HepG2 (cell line): ENCODE results near the gene TGFBI. TPM values are rescaled to one million over a fixed set of nuclear protein-coding genes. Genes with fewer than 3 reads are reported as not detected.

ENCODE experiments used
- IRX3 ChIP-seq: sonication (generic); formaldehyde crosslinking; IDR thresholded peaks from 2 replicates; pipeline ENCODE4 v1.8.1; 2023; ENCODE audit warnings: mild to moderate bottlenecking, low read depth, missing genetic modification reagents, borderline replicate concordance
- JUND ChIP-seq: sonication (generic); formaldehyde crosslinking; IDR thresholded peaks from 2 replicates; pipeline ENCODE4 v1.8.0; 2022; ENCODE audit warnings: mild to moderate bottlenecking, missing genetic modification reagents
- NR2F2 ChIP-seq: IDR thresholded peaks from 2 replicates; pipeline ENCODE4 v1.6.1; 2012; ENCODE audit warnings: low read depth, inconsistent platforms, borderline replicate concordance
- NR2F6 ChIP-seq, 2 experiments: IDR thresholded peaks; 2 replicates each; pipeline ENCODE4 v1.6.1; 2016; ENCODE audit warnings: antibody characterized with exemption in 1 of 2, mild to moderate bottlenecking in 1 of 2
- REL ChIP-seq: sonication (generic); formaldehyde crosslinking; conservative IDR thresholded peaks from 2 replicates; pipeline ENCODE4 v1.8.0; 2022; ENCODE audit warnings: mild to moderate bottlenecking, missing genetic modification reagents, moderate library complexity
- SSRP1 ChIP-seq: IDR thresholded peaks from 2 replicates; pipeline ENCODE4 v1.6.1; 2016; ENCODE audit warnings: control low read depth
- ZNF30 ChIP-seq: sonication (generic); formaldehyde crosslinking; IDR thresholded peaks from 2 replicates; pipeline ENCODE4 v1.5.0; 2020; ENCODE audit warnings: mild to moderate bottlenecking, missing genetic modification reagents
- ZNF337 ChIP-seq: sonication (generic); formaldehyde crosslinking; IDR thresholded peaks from 2 replicates; pipeline ENCODE4 v1.5.1; 2020; ENCODE audit warnings: missing genetic modification reagents, low read depth, mild to moderate bottlenecking, borderline replicate concordance
- polyA plus RNA-seq, 8 experiments: library from polyadenylated mRNA; depleted of rRNA in 3 of 8; stranded (reverse) in 7 of 8; unstranded in 1 of 8; fragments of >200 nt; fragmentation: Illumina TruSeq in 4 of 8; extraction: Trizol in 4 of 8; gene quantifications; 2 replicates each; pipeline versions ENCODE4 v1.2.1 to v1.2.3, GENCODE V29; 2011 to 2016; ENCODE audit warnings: low read depth in 4 of 8, missing spikeins in 1 of 8, mixed read lengths in 1 of 8; ENCODE audit not compliant: insufficient read depth in 1 of 8
- total RNA-seq, 5 experiments: library from RNA; depleted of rRNA; stranded (reverse); fragments of >200 nt; fragmentation: Illumina TruSeq; extraction: Trizol; gene quantifications; 2 replicates each; pipeline ENCODE4 v1.2.3, GENCODE V29; 2016; ENCODE audit warnings: low read depth in 1 of 5
- TF ChIP-seq, protein P1 (sequence below): sonication (generic); formaldehyde crosslinking; IDR thresholded peaks from 2 replicates; pipeline ENCODE4 v1.8.0; 2022; ENCODE audit warnings: mild to moderate bottlenecking, missing genetic modification reagents; ENCODE audit not compliant: insufficient replicate concordance
- TF ChIP-seq, protein P2 (sequence below): sonication (generic); formaldehyde crosslinking; IDR thresholded peaks from 2 replicates; pipeline ENCODE4 v1.9.0; 2022; ENCODE audit warnings: low read depth, missing genetic modification reagents
- TF ChIP-seq, protein P3 (sequence below): sonication (generic); formaldehyde crosslinking; IDR thresholded peaks from 2 replicates; pipeline ENCODE4 v1.5.1; 2020; ENCODE audit warnings: mild to moderate bottlenecking, missing genetic modification reagents, borderline replicate concordance
- TF ChIP-seq, protein P4 (sequence below): IDR thresholded peaks from 2 replicates; pipeline ENCODE4 v1.6.1; 2016; ENCODE audit warnings: missing compliant biosample characterization, missing genetic modification reagents, borderline replicate concordance
- TF ChIP-seq, protein P5 (sequence below): IDR thresholded peaks from 2 replicates; pipeline ENCODE4 v1.6.1; 2016; ENCODE audit warnings: mild to moderate bottlenecking
- TF ChIP-seq, protein P6 (sequence below): sonication (generic); formaldehyde crosslinking; IDR thresholded peaks from 2 replicates; pipeline ENCODE4 v1.4.0; 2020; ENCODE audit warnings: mild to moderate bottlenecking, missing genetic modification reagents, borderline replicate concordance

Gene TGFBI
- total and polyA plus RNA-seq, 2 of the 13 experiments (the other 11 are each of a cell fraction or from before 2014, with no cell fraction given), result 275 to 457 TPM

DNA sequence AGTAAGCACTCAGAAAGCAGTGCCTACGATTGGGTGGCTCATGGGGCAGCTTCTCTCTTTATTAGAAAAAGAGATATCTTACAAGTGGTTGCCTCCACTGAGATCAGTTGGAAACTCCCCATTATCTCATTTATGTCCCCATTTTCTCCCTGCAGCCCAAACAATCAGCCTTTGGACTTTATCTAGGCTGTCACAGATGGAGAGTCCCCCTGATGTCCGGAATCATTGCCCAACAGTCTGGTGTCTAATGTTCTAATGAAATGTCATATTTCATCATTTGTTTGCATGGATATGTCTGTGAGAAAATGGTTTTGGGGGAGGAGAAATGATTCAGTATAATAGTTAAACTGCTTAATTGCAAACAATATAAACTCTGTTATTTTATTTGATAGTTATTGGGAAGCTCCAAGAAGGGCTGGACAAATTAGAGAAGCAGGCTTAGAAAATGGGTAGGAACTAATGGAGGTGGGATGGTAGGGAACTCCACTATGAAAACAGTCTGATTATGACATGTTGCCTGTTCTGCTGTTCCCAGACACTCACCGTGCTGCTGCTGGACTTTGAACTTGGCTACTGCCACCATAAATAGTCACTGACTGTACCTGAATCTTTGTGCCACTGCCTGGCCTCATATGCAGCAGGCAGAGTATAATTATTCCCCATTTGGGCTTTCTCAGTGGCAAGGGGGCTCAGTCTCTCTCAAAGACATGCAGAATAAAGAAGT, 65.6 kb downstream of the TGFBI start (continued):
- TF ChIP-seq, protein P1, sequence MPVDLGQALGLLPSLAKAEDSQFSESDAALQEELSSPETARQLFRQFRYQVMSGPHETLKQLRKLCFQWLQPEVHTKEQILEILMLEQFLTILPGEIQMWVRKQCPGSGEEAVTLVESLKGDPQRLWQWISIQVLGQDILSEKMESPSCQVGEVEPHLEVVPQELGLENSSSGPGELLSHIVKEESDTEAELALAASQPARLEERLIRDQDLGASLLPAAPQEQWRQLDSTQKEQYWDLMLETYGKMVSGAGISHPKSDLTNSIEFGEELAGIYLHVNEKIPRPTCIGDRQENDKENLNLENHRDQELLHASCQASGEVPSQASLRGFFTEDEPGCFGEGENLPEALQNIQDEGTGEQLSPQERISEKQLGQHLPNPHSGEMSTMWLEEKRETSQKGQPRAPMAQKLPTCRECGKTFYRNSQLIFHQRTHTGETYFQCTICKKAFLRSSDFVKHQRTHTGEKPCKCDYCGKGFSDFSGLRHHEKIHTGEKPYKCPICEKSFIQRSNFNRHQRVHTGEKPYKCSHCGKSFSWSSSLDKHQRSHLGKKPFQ (CRISPR knock-in tag), result no peak
- TF ChIP-seq, protein P2, sequence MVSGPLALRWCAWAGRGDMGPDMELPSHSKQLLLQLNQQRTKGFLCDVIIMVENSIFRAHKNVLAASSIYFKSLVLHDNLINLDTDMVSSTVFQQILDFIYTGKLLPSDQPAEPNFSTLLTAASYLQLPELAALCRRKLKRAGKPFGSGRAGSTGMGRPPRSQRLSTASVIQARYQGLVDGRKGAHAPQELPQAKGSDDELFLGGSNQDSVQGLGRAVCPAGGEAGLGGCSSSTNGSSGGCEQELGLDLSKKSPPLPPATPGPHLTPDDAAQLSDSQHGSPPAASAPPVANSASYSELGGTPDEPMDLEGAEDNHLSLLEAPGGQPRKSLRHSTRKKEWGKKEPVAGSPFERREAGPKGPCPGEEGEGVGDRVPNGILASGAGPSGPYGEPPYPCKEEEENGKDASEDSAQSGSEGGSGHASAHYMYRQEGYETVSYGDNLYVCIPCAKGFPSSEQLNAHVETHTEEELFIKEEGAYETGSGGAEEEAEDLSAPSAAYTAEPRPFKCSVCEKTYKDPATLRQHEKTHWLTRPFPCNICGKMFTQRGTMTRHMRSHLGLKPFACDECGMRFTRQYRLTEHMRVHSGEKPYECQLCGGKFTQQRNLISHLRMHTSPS (CRISPR knock-in tag), result no peak
- no peak for TF ChIP-seq JUND
- TF ChIP-seq REL (CRISPR knock-in tag), result no peak
- no peak for TF ChIP-seq SSRP1
- no peak for TF ChIP-seq NR2F6 (IDR thresholded peaks at IDR 0.05)
- TF ChIP-seq NR2F6 (CRISPR knock-in tag; IDR thresholded peaks at IDR 0.05), result no peak
- TF ChIP-seq, protein P3, sequence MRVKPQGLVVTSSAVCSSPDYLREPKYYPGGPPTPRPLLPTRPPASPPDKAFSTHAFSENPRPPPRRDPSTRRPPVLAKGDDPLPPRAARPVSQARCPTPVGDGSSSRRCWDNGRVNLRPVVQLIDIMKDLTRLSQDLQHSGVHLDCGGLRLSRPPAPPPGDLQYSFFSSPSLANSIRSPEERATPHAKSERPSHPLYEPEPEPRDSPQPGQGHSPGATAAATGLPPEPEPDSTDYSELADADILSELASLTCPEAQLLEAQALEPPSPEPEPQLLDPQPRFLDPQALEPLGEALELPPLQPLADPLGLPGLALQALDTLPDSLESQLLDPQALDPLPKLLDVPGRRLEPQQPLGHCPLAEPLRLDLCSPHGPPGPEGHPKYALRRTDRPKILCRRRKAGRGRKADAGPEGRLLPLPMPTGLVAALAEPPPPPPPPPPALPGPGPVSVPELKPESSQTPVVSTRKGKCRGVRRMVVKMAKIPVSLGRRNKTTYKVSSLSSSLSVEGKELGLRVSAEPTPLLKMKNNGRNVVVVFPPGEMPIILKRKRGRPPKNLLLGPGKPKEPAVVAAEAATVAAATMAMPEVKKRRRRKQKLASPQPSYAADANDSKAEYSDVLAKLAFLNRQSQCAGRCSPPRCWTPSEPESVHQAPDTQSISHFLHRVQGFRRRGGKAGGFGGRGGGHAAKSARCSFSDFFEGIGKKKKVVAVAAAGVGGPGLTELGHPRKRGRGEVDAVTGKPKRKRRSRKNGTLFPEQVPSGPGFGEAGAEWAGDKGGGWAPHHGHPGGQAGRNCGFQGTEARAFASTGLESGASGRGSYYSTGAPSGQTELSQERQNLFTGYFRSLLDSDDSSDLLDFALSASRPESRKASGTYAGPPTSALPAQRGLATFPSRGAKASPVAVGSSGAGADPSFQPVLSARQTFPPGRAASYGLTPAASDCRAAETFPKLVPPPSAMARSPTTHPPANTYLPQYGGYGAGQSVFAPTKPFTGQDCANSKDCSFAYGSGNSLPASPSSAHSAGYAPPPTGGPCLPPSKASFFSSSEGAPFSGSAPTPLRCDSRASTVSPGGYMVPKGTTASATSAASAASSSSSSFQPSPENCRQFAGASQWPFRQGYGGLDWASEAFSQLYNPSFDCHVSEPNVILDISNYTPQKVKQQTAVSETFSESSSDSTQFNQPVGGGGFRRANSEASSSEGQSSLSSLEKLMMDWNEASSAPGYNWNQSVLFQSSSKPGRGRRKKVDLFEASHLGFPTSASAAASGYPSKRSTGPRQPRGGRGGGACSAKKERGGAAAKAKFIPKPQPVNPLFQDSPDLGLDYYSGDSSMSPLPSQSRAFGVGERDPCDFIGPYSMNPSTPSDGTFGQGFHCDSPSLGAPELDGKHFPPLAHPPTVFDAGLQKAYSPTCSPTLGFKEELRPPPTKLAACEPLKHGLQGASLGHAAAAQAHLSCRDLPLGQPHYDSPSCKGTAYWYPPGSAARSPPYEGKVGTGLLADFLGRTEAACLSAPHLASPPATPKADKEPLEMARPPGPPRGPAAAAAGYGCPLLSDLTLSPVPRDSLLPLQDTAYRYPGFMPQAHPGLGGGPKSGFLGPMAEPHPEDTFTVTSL (CRISPR knock-in tag), result no peak
- no peak for TF ChIP-seq ZNF30
- TF ChIP-seq, protein P4, sequence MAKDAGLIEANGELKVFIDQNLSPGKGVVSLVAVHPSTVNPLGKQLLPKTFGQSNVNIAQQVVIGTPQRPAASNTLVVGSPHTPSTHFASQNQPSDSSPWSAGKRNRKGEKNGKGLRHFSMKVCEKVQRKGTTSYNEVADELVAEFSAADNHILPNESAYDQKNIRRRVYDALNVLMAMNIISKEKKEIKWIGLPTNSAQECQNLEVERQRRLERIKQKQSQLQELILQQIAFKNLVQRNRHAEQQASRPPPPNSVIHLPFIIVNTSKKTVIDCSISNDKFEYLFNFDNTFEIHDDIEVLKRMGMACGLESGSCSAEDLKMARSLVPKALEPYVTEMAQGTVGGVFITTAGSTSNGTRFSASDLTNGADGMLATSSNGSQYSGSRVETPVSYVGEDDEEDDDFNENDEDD (CRISPR knock-in tag), result no peak
- no peak for TF ChIP-seq IRX3
- TF ChIP-seq NR2F2, result no peak
- TF ChIP-seq ZNF337 (CRISPR knock-in tag), result no peak
- TF ChIP-seq, protein P5, sequence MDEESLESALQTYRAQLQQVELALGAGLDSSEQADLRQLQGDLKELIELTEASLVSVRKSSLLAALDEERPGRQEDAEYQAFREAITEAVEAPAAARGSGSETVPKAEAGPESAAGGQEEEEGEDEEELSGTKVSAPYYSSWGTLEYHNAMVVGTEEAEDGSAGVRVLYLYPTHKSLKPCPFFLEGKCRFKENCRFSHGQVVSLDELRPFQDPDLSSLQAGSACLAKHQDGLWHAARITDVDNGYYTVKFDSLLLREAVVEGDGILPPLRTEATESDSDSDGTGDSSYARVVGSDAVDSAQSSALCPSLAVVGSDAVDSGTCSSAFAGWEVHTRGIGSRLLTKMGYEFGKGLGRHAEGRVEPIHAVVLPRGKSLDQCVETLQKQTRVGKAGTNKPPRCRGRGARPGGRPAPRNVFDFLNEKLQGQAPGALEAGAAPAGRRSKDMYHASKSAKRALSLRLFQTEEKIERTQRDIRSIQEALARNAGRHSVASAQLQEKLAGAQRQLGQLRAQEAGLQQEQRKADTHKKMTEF (CRISPR knock-in tag), result peak; percentile 65; the same call in 1 of the 2 replicates
- TF ChIP-seq, protein P6, sequence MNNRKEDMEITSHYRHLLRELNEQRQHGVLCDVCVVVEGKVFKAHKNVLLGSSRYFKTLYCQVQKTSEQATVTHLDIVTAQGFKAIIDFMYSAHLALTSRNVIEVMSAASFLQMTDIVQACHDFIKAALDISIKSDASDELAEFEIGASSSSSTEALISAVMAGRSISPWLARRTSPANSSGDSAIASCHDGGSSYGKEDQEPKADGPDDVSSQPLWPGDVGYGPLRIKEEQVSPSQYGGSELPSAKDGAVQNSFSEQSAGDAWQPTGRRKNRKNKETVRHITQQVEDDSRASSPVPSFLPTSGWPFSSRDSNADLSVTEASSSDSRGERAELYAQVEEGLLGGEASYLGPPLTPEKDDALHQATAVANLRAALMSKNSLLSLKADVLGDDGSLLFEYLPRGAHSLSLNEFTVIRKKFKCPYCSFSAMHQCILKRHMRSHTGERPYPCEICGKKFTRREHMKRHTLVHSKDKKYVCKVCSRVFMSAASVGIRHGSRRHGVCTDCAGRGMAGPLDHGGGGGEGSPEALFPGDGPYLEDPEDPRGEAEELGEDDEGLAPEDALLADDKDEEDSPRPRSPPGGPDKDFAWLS (CRISPR knock-in tag), result no peak
